ENCODE data around the gene ADAM23.

DNA sequence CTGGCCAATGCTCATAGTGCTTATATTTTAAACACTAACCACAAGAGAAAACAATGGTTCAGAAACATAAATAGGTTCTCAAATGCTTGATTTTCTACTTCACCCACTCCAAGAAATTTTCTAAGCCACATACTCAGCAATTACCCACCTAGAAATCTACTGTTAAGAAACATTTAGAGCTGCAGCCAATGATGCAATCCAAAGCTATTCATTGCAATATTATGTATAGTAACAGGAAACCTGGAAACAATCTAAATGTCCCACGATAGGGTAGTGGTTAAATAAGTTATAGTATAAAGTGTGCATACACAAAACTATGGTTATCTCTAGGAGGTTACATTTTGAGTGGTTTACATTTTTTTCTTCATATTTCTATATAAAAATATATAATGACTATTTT, 204.7 kb downstream of the ADAM23 start:
- no peak for TF ChIP-seq POLR2A (IDR thresholded peaks at IDR 0.05)
- TF ChIP-seq, protein P1, sequence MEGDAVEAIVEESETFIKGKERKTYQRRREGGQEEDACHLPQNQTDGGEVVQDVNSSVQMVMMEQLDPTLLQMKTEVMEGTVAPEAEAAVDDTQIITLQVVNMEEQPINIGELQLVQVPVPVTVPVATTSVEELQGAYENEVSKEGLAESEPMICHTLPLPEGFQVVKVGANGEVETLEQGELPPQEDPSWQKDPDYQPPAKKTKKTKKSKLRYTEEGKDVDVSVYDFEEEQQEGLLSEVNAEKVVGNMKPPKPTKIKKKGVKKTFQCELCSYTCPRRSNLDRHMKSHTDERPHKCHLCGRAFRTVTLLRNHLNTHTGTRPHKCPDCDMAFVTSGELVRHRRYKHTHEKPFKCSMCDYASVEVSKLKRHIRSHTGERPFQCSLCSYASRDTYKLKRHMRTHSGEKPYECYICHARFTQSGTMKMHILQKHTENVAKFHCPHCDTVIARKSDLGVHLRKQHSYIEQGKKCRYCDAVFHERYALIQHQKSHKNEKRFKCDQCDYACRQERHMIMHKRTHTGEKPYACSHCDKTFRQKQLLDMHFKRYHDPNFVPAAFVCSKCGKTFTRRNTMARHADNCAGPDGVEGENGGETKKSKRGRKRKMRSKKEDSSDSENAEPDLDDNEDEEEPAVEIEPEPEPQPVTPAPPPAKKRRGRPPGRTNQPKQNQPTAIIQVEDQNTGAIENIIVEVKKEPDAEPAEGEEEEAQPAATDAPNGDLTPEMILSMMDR (IDR thresholded peaks at IDR 0.05), result no peak

Data from lower leg skin (tissue), 3 donors.